HEK293 (cell line): ENCODE data around the gene CCDC78.
A peak's percentile ranks its signal among the peaks of the same experiment; 100 is the strongest.

Source experiments
- CTCF ChIA-PET: fragments of 350-600 bp; formaldehyde crosslinking; extraction: SDS; loops from one replicate; lab custom pipeline; 2021; ENCODE audit warnings: antibody characterized with exemption; lab: Yijun Ruan, JAX
- POLR2A ChIA-PET: fragments of 300-600 bp; formaldehyde crosslinking; extraction: SDS; loops from one replicate; lab custom pipeline; 2020; ENCODE audit warnings: antibody characterized with exemption, inconsistent platforms; lab: Yijun Ruan, JAX
- H3K27ac ChIP-seq: fragments of 200-500 bp; sonication (Bioruptor generic); 2 replicates; pipeline ENCODE4 v1.5.1; 2014; ENCODE audit warnings: low read depth, low read length, control low read depth, inconsistent platforms; ENCODE audit errors: extremely low read depth
- H3K36me3 ChIP-seq, 2 experiments: fragments of 200-500 bp in 1 of 2; sonication (Bioruptor generic) in 1 of 2; 1 replicate in 1 of 2; 2 replicates in 1 of 2; pipeline ENCODE4 v1.5.1; 2014 to 2017; ENCODE audit warnings: inconsistent platforms in 2 of 2, low read length in 2 of 2; ENCODE audit not compliant: control insufficient read depth in 2 of 2, insufficient read depth in 1 of 2
- H3K4me1 ChIP-seq: fragments of 200-500 bp; sonication (Bioruptor generic); 2 replicates; pipeline ENCODE4 v1.5.1; 2014; ENCODE audit warnings: mild to moderate bottlenecking, low read length, inconsistent platforms; ENCODE audit not compliant: control insufficient read depth, insufficient read depth
- H3K4me3 ChIP-seq: 2 replicates; pipeline ENCODE4 v1.5.1; 2011; ENCODE audit warnings: low read depth, mild to moderate bottlenecking, control low read depth, low read length, moderate library complexity
- H3K9me3 ChIP-seq: fragments of 200-500 bp; sonication (Bioruptor generic); 2 replicates; pipeline ENCODE4 v1.5.1; 2014; ENCODE audit warnings: low read depth, low read length, inconsistent platforms; ENCODE audit not compliant: control insufficient read depth, insufficient read depth
- BCL11B ChIP-seq: fragments of 450-650 bp; formaldehyde crosslinking; IDR thresholded peaks from 2 replicates; pipeline ENCODE4 v1.5.1; 2016; ENCODE audit warnings: low read depth, missing biosample characterization, missing genetic modification characterization
- CTCF ChIP-seq: fragments of 450-650 bp; formaldehyde crosslinking; IDR thresholded peaks from 2 replicates; pipeline ENCODE4 v1.5.1; 2016; ENCODE audit warnings: missing biosample characterization, missing genetic modification characterization
- HIC1 ChIP-seq: fragments of 450-650 bp; formaldehyde crosslinking; IDR thresholded peaks from 2 replicates; pipeline ENCODE4 v1.5.1; 2016; ENCODE audit warnings: missing biosample characterization, missing genetic modification characterization
- KLF9 ChIP-seq: fragments of 450-650 bp; formaldehyde crosslinking; IDR thresholded peaks from 2 replicates; pipeline ENCODE4 v1.5.1; 2016; ENCODE audit warnings: missing biosample characterization, missing genetic modification characterization, low read depth
- MEIS1 ChIP-seq: sonication (generic); formaldehyde crosslinking; IDR thresholded peaks from 2 replicates; pipeline ENCODE4 v1.8.1; 2022; ENCODE audit warnings: missing genetic modification reagents, mild to moderate bottlenecking, borderline replicate concordance
- MYNN ChIP-seq: fragments of 450-650 bp; formaldehyde crosslinking; IDR thresholded peaks from 2 replicates; pipeline ENCODE4 v1.5.1; 2016; ENCODE audit warnings: missing biosample characterization, missing genetic modification characterization, borderline replicate concordance
- RBAK ChIP-seq: fragments of 450-650 bp; formaldehyde crosslinking; IDR thresholded peaks from 2 replicates; pipeline ENCODE4 v1.5.1; 2016; ENCODE audit warnings: missing biosample characterization, missing genetic modification characterization
- SCRT1 ChIP-seq: fragments of 450-650 bp; formaldehyde crosslinking; IDR thresholded peaks from 2 replicates; pipeline ENCODE4 v1.5.1; 2016; ENCODE audit warnings: missing biosample characterization, missing genetic modification characterization, borderline replicate concordance
- SP2 ChIP-seq: fragments of 450-650 bp; formaldehyde crosslinking; IDR thresholded peaks from 2 replicates; pipeline ENCODE4 v1.5.1; 2016; ENCODE audit warnings: missing biosample characterization, missing genetic modification characterization
- ZEB2 ChIP-seq: fragments of 450-650 bp; formaldehyde crosslinking; IDR thresholded peaks from 2 replicates; pipeline ENCODE4 v1.5.1; 2016; ENCODE audit warnings: missing biosample characterization, missing genetic modification characterization
- ZFP37 ChIP-seq: fragments of 450-650 bp; formaldehyde crosslinking; IDR thresholded peaks from 2 replicates; pipeline ENCODE4 v1.5.1; 2016; ENCODE audit warnings: missing biosample characterization, missing genetic modification characterization
- ZFP41 ChIP-seq: fragments of 450-650 bp; formaldehyde crosslinking; IDR thresholded peaks from 2 replicates; pipeline ENCODE4 v1.5.1; 2016; ENCODE audit warnings: missing biosample characterization, missing genetic modification characterization, borderline replicate concordance
- ZIC2 ChIP-seq: fragments of 450-650 bp; formaldehyde crosslinking; IDR thresholded peaks from 2 replicates; pipeline ENCODE4 v1.5.1; 2016; ENCODE audit warnings: missing biosample characterization, missing genetic modification characterization
- ZNF138 ChIP-seq: fragments of 450-650 bp; formaldehyde crosslinking; IDR thresholded peaks from 2 replicates; pipeline ENCODE4 v1.5.1; 2016; ENCODE audit warnings: missing biosample characterization, missing genetic modification characterization, borderline replicate concordance
- ZNF184 ChIP-seq: fragments of 450-650 bp; IDR thresholded peaks from 2 replicates; pipeline ENCODE4 v1.5.1; 2018; ENCODE audit warnings: missing biosample characterization, mild to moderate bottlenecking, missing genetic modification characterization
- ZNF24 ChIP-seq: fragments of 450-650 bp; formaldehyde crosslinking; IDR thresholded peaks from 2 replicates; pipeline ENCODE4 v1.5.1; 2016; ENCODE audit warnings: missing biosample characterization, missing genetic modification characterization
- ZNF266 ChIP-seq: fragments of 450-650 bp; formaldehyde crosslinking; IDR thresholded peaks from 2 replicates; pipeline ENCODE4 v1.5.1; 2016; ENCODE audit warnings: missing biosample characterization, missing genetic modification characterization, low read depth
- ZNF416 ChIP-seq: fragments of 450-650 bp; formaldehyde crosslinking; IDR thresholded peaks from 2 replicates; pipeline ENCODE4 v1.5.1; 2016; ENCODE audit warnings: missing biosample characterization, missing genetic modification characterization
- ZNF449 ChIP-seq: fragments of 450-650 bp; formaldehyde crosslinking; IDR thresholded peaks from 2 replicates; pipeline ENCODE4 v1.5.1; 2017; ENCODE audit warnings: missing biosample characterization, mild to moderate bottlenecking, missing genetic modification characterization, moderate library complexity
- ZNF473 ChIP-seq: fragments of 450-650 bp; formaldehyde crosslinking; IDR thresholded peaks from 2 replicates; pipeline ENCODE4 v1.5.1; 2017; ENCODE audit warnings: missing biosample characterization, missing genetic modification characterization
- ZNF548 ChIP-seq: fragments of 450-650 bp; formaldehyde crosslinking; IDR thresholded peaks from 2 replicates; pipeline ENCODE4 v1.5.1; 2016; ENCODE audit warnings: missing biosample characterization, missing genetic modification characterization
- ZNF555 ChIP-seq: fragments of 450-650 bp; formaldehyde crosslinking; conservative IDR thresholded peaks from 2 replicates; pipeline ENCODE4 v1.5.1; 2017; ENCODE audit warnings: missing biosample characterization, mild to moderate bottlenecking, missing genetic modification characterization, inconsistent platforms
- ZNF585B ChIP-seq: fragments of 450-650 bp; formaldehyde crosslinking; IDR thresholded peaks from 2 replicates; pipeline ENCODE4 v1.5.1; 2016; ENCODE audit warnings: missing biosample characterization, missing genetic modification characterization
- ZNF692 ChIP-seq: fragments of 450-650 bp; formaldehyde crosslinking; IDR thresholded peaks from 2 replicates; pipeline ENCODE4 v1.5.1; 2016; ENCODE audit warnings: missing biosample characterization, missing genetic modification characterization
- ZNF76 ChIP-seq: fragments of 450-650 bp; formaldehyde crosslinking; IDR thresholded peaks from 2 replicates; pipeline ENCODE4; 2016; ENCODE audit warnings: low read depth, missing biosample characterization, missing genetic modification characterization, borderline replicate concordance
- ZSCAN4 ChIP-seq: fragments of 450-650 bp; formaldehyde crosslinking; IDR thresholded peaks from 2 replicates; pipeline ENCODE4 v1.5.1; 2017; ENCODE audit warnings: missing biosample characterization, missing genetic modification characterization
- ZSCAN5A ChIP-seq: fragments of 450-650 bp; formaldehyde crosslinking; IDR thresholded peaks from 2 replicates; pipeline ENCODE4 v1.5.1; 2016; ENCODE audit warnings: missing biosample characterization, missing genetic modification characterization

The CCDC78 gene

GRCh38 chr16:685967-686366 is 40.3 kb downstream of the CCDC78 start (continued):
- TF ChIP-seq ZNF76 (tag by site-specific recombination) (0 out of 2 replicates have a peak, but pooled peaks have one; percentile 38), SCRT1 (no peak), RBAK (tag by site-specific recombination) (no peak), SP2 (tag by site-specific recombination) (no peak), ZNF449 (tag by site-specific recombination) (no peak), ZNF555 (tag by site-specific recombination) (no peak), ZNF473 (tag by site-specific recombination) (no peak), CTCF (peak; percentile 73), HIC1 (peak; percentile 87), ZNF24 (tag by site-specific recombination) (no peak)

- H3K36me3 ChIP-seq, result peaks cover 3 to 72% of the 10 kb centered on the region in 2 experiments; a peak in 1 of 3 replicates
- POLR2A ChIA-PET, result interaction anchor here (1.0 to 1.4 kb wide), 7 partner anchors 10 to 450 kb away, joined by 3 to 9 read pairs (median 4); partner anchors contain the start of genes CCDC78, FAM234A, HAGHL and RHBDL1
- CTCF ChIA-PET, result interaction anchor here (1.8 kb wide), 1 partner anchor 27 kb away, joined by 3 read pairs; no protein-coding TSS in a partner anchor
- TF ChIP-seq ZSCAN5A (tag by site-specific recombination), result no peak
- TF ChIP-seq ZIC2 (tag by site-specific recombination), result no peak
- TF ChIP-seq ZNF416 (tag by site-specific recombination), result no peak
- TF ChIP-seq ZNF138, result no peak
- no peak for TF ChIP-seq MYNN (tag by site-specific recombination)
- TF ChIP-seq ZNF692 (tag by site-specific recombination), result no peak
- no peak for TF ChIP-seq ZNF585B (tag by site-specific recombination)
- no peak for TF ChIP-seq ZNF548
- TF ChIP-seq ZSCAN4 (tag by site-specific recombination), result no peak
- TF ChIP-seq BCL11B (tag by site-specific recombination), result no peak
- TF ChIP-seq KLF9, result peak; percentile 40
- TF ChIP-seq ZFP41 (tag by site-specific recombination), result no peak
- TF ChIP-seq ZNF184 (tag by site-specific recombination), result no peak
- no peak for TF ChIP-seq MEIS1 (CRISPR knock-in tag)
- TF ChIP-seq ZNF266 (tag by site-specific recombination), result no peak
- TF ChIP-seq ZEB2 (tag by site-specific recombination), result no peak
- TF ChIP-seq SP2 (tag by site-specific recombination), result no peak
- no peak for TF ChIP-seq ZFP37 (tag by site-specific recombination)
These were observed 41.1 kb downstream of the CCDC78 start for GRCh38 chr16:684961-685696.

More at GRCh38 chr16:684961-685696, 41.1 kb downstream of the CCDC78 start:
- Histone ChIP-seq H3K4me3 (no peak overlapping the region), H3K4me1 (peaks cover 9% of the 10 kb centered on the region; the same call in 1 of the 2 replicates), H3K27ac (no peak overlapping the region; the same call in 1 of the 2 replicates), H3K9me3 (no peaks in the 10 kb centered on the region)
